RWPE2 (cell line): ENCODE results near the gene GTPBP2.
A peak's percentile ranks its signal among the peaks of the same experiment; 100 is the strongest.
"Not testable (repeated sequence)": the region's sequence is repeated elsewhere in the genome, so short reads cannot be mapped to it uniquely, and the experiment has no call there.

ENCODE experiments used
- ATAC-seq: fragments of 200-7000 bp; cut with Tn5 transposase; 3 replicates; pipeline ENCODE4 v1.9.1; 2021; ENCODE audit warnings: low read depth
- DNase-seq: peaks from one replicate; pipeline ENCODE4 v3.0.0-alpha.2; 2020; ENCODE audit warnings: low spot score
- H3K27ac ChIP-seq: fragments of 450-650 bp; 2 replicates; pipeline ENCODE4 v1.5.1; 2017; ENCODE audit warnings: mild to moderate bottlenecking; ENCODE audit not compliant: poor library complexity, severe bottlenecking
- H3K27me3 ChIP-seq: fragments of 250-450 bp; sonication (Bioruptor Pico); 2 replicates; pipeline ENCODE4 v1.5.1; 2021; ENCODE audit warnings: mild to moderate bottlenecking, moderate library complexity; ENCODE audit not compliant: insufficient read depth, poor library complexity, severe bottlenecking
- H3K36me3 ChIP-seq: fragments of 250-450 bp; sonication (Bioruptor Pico); 2 replicates; pipeline ENCODE4 v1.5.1; 2020; ENCODE audit warnings: low read depth, mild to moderate bottlenecking, moderate library complexity
- H3K4me1 ChIP-seq: fragments of 250-450 bp; sonication (Bioruptor Pico); 2 replicates; pipeline ENCODE4 v1.5.1; 2021; ENCODE audit warnings: mild to moderate bottlenecking, moderate library complexity; ENCODE audit not compliant: insufficient read depth, poor library complexity, severe bottlenecking
- H3K4me3 ChIP-seq: fragments of 250-450 bp; sonication (Bioruptor Pico); 2 replicates; pipeline ENCODE4 v1.5.1; 2021; ENCODE audit warnings: mild to moderate bottlenecking, moderate library complexity; ENCODE audit not compliant: severe bottlenecking
- H3K9me3 ChIP-seq: fragments of 250-450 bp; sonication (Bioruptor Pico); 2 replicates; pipeline ENCODE4 v1.5.1; 2021; ENCODE audit warnings: mild to moderate bottlenecking, moderate library complexity; ENCODE audit not compliant: severe bottlenecking
- TF ChIP-seq, protein P1 (sequence below): fragments of 450-650 bp; IDR thresholded peaks from one replicate; pipeline ENCODE4 v1.5.1; 2017; ENCODE audit warnings: mild to moderate bottlenecking, moderate library complexity; ENCODE audit not compliant: poor library complexity, severe bottlenecking

The GTPBP2 gene

DNA sequence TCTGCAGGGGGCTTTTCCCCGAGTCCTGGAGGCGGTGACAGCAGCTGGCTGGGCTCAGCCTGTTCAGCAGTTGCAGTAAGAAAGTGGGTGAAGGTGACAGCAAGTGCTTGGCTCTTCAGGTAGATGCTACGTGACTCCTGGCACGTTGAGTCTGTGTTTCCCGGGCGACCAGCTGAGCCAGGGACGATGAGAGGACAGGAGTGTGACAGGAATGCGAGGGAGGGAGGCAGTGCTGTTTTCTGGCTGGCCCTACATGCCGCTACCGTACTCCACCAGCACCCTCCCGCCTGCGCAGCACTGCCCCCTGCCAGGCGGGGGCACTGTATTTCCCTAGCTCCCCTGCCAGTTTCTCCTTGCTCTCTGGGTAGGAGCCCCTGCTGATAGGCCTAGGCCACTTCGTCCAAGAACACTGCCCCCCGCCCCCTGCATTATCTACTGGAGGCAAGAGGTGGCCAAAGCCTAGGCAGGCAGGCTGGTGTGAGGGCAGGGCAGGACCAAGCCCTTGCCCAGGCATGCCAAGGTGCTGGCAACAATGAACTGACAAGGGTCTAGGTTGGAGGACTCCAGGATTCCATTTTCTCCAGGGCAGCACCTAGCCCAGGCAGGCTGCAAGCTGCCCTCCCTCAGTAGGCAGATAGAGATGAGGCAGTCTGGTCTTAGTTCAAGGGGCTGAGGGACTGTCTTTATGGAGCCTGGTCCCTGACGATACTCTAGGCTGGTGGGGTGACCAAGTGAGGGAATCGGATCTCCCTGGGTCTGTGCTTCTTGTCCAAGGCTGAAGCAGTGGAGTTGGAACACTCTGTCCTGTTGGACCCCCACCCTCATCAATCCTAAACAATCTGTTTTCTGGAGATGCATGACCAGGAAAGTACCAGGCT, 39.3 kb upstream of the GTPBP2 start:
- DNase-seq (no peak), ATAC-seq (peak; percentile 28)
- TF ChIP-seq, protein P1, sequence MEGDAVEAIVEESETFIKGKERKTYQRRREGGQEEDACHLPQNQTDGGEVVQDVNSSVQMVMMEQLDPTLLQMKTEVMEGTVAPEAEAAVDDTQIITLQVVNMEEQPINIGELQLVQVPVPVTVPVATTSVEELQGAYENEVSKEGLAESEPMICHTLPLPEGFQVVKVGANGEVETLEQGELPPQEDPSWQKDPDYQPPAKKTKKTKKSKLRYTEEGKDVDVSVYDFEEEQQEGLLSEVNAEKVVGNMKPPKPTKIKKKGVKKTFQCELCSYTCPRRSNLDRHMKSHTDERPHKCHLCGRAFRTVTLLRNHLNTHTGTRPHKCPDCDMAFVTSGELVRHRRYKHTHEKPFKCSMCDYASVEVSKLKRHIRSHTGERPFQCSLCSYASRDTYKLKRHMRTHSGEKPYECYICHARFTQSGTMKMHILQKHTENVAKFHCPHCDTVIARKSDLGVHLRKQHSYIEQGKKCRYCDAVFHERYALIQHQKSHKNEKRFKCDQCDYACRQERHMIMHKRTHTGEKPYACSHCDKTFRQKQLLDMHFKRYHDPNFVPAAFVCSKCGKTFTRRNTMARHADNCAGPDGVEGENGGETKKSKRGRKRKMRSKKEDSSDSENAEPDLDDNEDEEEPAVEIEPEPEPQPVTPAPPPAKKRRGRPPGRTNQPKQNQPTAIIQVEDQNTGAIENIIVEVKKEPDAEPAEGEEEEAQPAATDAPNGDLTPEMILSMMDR = peak; percentile 16
- Histone ChIP-seq H3K9me3 (no peaks in the 10 kb centered on the region), H3K27me3 (no peaks in the 10 kb centered on the region), H3K4me1 (peaks cover 26% of the 10 kb centered on the region), H3K27ac (peak overlapping the region; percentile 47), H3K4me3 (no peak overlapping the region), H3K36me3 (no peaks in the 10 kb centered on the region)

DNA sequence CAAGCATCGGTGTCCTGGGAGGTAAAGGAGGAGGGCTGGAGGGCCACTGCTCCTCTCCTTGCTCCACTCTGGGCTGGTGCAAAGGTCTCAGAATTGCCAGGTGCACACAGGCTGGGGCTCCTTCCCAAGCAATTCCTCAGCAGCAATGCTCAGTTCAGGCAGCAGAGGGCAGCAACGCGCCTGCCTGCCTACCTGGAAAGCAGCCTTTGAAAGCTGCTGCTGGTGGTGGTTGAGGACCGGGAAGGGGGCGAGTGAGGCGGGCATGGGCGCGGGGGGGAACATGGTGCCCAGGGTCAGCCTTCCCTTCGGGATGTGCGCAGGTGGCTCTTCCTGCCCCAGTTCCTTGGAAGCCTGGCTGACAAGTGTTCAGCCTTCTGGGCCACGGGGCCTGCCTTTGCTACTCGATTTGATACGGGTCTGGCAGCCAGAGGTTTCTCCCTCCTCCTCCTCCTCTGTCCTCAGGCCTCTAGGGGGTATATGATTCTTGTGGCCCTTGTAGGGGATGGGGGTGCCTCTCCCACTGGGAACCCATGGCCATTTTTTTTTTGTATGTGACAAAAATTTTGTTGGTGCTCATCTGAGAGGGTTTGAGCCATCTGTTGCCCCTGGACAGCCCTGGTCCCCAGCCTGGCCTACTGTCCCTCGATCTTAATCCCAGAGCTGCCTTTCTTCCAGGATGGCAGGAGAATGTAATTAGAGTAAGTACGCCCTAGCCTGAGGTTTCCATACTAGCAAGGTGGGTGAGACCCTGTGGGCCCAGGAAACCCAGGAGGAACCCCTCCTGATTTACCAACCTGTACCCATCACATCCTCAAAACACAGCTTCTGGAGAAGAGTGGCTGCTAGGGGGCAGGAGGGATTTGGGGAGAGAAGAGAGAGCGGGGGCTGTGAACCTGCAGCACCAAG, 38.4 kb upstream of the GTPBP2 start:
- H3K9me3 ChIP-seq = no peaks in the 10 kb centered on the region
- no peaks in the 10 kb centered on the region for H3K27me3 ChIP-seq
- H3K4me3 ChIP-seq = no peak overlapping the region
- H3K27ac ChIP-seq = peak overlapping the region; percentile 47
- TF ChIP-seq, protein P1 = peak; percentile 94
- H3K36me3 ChIP-seq = no peaks in the 10 kb centered on the region
- peak; percentile 57 for ATAC-seq
- DNase-seq = no peak
- peaks cover 26% of the 10 kb centered on the region for H3K4me1 ChIP-seq

DNA sequence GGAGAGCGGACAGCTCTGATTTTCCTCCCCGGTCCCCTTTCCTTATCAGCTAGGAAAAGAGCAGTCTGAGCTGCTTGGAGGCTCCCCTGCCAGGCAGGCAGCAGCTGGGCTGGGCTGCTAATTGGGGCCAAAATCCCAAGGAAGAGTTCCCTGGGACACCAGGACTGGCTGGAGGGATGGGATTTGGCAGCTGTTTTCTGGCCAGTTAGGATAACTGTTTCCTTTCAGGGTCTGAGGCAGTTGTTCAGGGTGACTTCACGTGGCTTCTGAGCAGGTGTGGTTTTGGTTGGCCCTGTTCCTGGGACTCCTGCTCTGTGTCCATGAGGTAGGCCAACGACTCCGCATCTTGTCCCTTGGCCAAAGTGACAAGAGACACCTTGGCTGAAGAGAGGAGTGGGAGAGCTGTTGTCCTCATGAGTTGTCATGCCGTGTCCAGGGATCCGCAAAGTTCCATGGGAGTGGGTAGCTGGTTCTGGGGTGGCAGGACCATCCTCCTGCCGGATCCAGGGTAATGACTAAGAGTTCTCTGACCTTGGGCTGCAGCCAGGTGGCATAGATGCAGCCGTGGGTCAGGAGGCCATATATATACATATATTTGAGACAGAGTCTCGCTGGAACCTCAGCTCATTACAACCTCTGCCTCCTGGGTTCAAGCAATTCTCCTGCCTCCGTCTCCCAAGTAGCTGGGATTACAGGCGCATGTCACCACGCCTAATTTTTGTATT, 37.3 kb upstream of the GTPBP2 start:
- Histone ChIP-seq H3K27me3 (no peaks in the 10 kb centered on the region), H3K9me3 (no peaks in the 10 kb centered on the region), H3K27ac (no peak overlapping the region), H3K36me3 (no peaks in the 10 kb centered on the region), H3K4me3 (no peak overlapping the region), H3K4me1 (peaks cover 26% of the 10 kb centered on the region)
- ATAC-seq (no peak), DNase-seq (no peak)
- TF ChIP-seq, protein P1 = no peak

DNA sequence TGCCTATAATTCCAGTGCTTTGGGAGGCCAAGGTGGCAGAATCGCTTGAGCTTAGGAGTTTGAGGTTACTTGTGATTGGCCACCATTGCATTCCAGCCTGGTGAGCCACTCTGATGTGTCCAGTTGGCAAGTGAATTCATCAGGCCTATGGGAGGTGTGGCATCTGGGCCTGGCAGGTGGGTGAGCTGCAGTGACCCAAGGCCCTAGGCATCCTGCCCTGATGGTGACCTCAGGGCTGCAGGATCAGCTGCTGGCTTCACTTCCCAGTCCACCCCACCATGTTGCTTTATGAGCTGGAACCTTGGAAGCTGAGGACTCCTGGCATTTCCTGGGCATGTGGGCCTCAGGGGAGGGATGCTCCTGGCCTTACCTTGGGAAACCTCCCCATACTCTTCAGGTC, 36.3 kb upstream of the GTPBP2 start:
- DNase-seq (no peak), ATAC-seq (peak; percentile 48)
- Histone ChIP-seq H3K4me3 (no peak overlapping the region), H3K4me1 (peaks cover 26% of the 10 kb centered on the region), H3K36me3 (no peaks in the 10 kb centered on the region), H3K27me3 (no peaks in the 10 kb centered on the region), H3K9me3 (no peaks in the 10 kb centered on the region), H3K27ac (no peak overlapping the region)
- TF ChIP-seq, protein P1 = no peak

DNA sequence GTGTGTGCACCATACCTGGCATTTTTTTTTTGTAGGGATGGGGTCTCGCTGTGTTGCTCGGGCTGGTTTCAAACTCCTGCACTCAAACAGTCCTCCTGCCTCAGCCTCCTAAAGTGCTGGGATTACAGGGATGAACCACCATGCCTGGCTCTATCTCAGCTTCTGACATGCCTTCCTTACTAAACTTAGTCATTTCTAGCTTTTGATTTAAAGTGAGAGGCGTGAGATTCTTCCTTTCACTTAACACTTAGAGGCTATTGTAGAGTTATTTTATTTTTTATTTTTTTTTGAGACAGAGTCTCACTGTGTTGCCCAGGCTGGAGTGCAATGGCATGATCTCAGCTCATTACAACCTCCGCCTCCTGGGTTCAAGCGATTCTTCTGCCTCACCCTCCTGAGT, 33.9 kb upstream of the GTPBP2 start:
- not testable (repeated sequence) for ATAC-seq, H3K4me3 ChIP-seq, H3K27me3 ChIP-seq, H3K9me3 ChIP-seq, H3K36me3 ChIP-seq, H3K27ac ChIP-seq, DNase-seq
- peaks cover 17% of the 10 kb centered on the region for H3K4me1 ChIP-seq
